Natural killer cell (primary cell): ENCODE results near the gene METTL22. TPM values are rescaled to one million over a fixed set of nuclear protein-coding genes. Genes with fewer than 3 reads are reported as not detected.

Source experiments
- ATAC-seq, 3 donors: fragments of 150-1000 bp in 2 of 3; fragments of 200-7000 bp in 1 of 3; cut with Tn5 transposase; 1 replicate in 1 of 3; 2 replicates in 2 of 3; pipeline ENCODE4 v1.10.0; 2021; ENCODE audit warnings: mild to moderate bottlenecking in 2 of 3, moderate library complexity in 2 of 3
- DNase-seq, 2 donors: peaks; one replicate each; pipeline versions ENCODE4 v3.0.0 to v3.0.0-alpha.2; 2013 to 2021; ENCODE audit warnings: mixed read lengths in 1 of 2
- H3K27ac ChIP-seq: one replicate; pipeline ENCODE4 v1.5.1; 2013; ENCODE audit warnings: mild to moderate bottlenecking, low read length
- H3K27me3 ChIP-seq: one replicate; pipeline ENCODE4 v1.6.1; 2013; ENCODE audit warnings: low read length; ENCODE audit not compliant: control insufficient read depth, insufficient read depth
- H3K36me3 ChIP-seq: one replicate; pipeline ENCODE4 v1.6.1; 2013; ENCODE audit warnings: low read length; ENCODE audit not compliant: control insufficient read depth, insufficient read depth
- H3K4me1 ChIP-seq: one replicate; pipeline ENCODE4 v1.6.1; 2013; ENCODE audit warnings: low read length; ENCODE audit not compliant: control insufficient read depth, insufficient read depth
- H3K4me3 ChIP-seq: one replicate; pipeline ENCODE4 v1.5.1; 2013; ENCODE audit warnings: low read length
- H3K9me3 ChIP-seq: one replicate; pipeline ENCODE4 v1.6.1; 2013; ENCODE audit warnings: low read length; ENCODE audit not compliant: control insufficient read depth, insufficient read depth
- H3K27ac Mint-ChIP-seq, 2 donors: one replicate each; pipeline ENCODE4 v1.8.0; 2022; ENCODE audit warnings: mild to moderate bottlenecking in 2 of 2, mixed read lengths in 2 of 2, moderate library complexity in 1 of 2
- H3K27me3 Mint-ChIP-seq, 2 donors: one replicate each; pipeline ENCODE4 v1.8.0; 2022; ENCODE audit warnings: low read depth in 2 of 2, mixed read lengths in 2 of 2
- H3K36me3 Mint-ChIP-seq: one replicate; pipeline ENCODE4 v1.8.0; 2022; ENCODE audit warnings: mixed read lengths
- H3K4me1 Mint-ChIP-seq, 2 donors: one replicate each; pipeline ENCODE4 v1.8.0; 2022; ENCODE audit warnings: mixed read lengths in 2 of 2
- H3K4me3 Mint-ChIP-seq: one replicate; pipeline ENCODE4 v1.8.0; 2022; ENCODE audit warnings: mild to moderate bottlenecking, moderate library complexity, mixed read lengths
- H3K9me3 Mint-ChIP-seq, 2 donors: one replicate each; pipeline ENCODE4 v1.8.0; 2022; ENCODE audit warnings: mixed read lengths in 2 of 2
- CTCF ChIP-seq: fragments of 200-600 bp; IDR thresholded peaks from one replicate; pipeline ENCODE4 v1.8.0; 2022; ENCODE audit warnings: antibody characterized with exemption
- WGBS: methylation state at CpG from one replicate; pipeline ENCODE4 v1.1.7; 2013; ENCODE audit warnings: missing lambda C conversion rate; ENCODE audit not compliant: insufficient coverage; 5-methylcytosine and 5-hydroxymethylcytosine counted together
- intact Hi-C: fragments of 100-400 bp; cut with micrococcal nuclease; formaldehyde crosslinking; loops from one replicate; pipeline ENCODE4 v1.14.2; 2022
- total RNA-seq, 4 donors: library from RNA; stranded (reverse); fragments of 120-200 nt in 1 of 4; gene quantifications; one replicate each; pipeline versions ENCODE4 v1.2.3 to v1.2.4, GENCODE V29; 2013 to 2022

METTL22 gene
- total RNA-seq, 3 donors from 2014 or later (not counting 1 experiment from before 2014, with no cell fraction given) = 27.1 to 45.8 (median 38.9) TPM

- ATAC-seq (no peak), DNase-seq (no peak)
- no peaks in the 10 kb centered on the region for H3K36me3 ChIP-seq
- Mint-ChIP-seq H3K4me1 (peaks cover 0 to 10% of the 10 kb centered on the region in 2 donors), H3K27ac (no peak overlapping the region), H3K9me3 (peaks cover 2 to 3% of the 10 kb centered on the region in 2 donors), H3K4me3 (no peak overlapping the region), H3K36me3 (no peaks in the 10 kb centered on the region), H3K27me3 (no peaks in the 10 kb centered on the region)
- H3K27ac ChIP-seq = no peak overlapping the region
- H3K27me3 ChIP-seq = no peaks in the 10 kb centered on the region
- no peak for TF ChIP-seq CTCF
- peaks cover 6% of the 10 kb centered on the region for H3K9me3 ChIP-seq
- intact Hi-C loops = no loop called here
- no peak overlapping the region for H3K4me3 ChIP-seq
- WGBS = 92% methylated on average over 9 of the region's 9 CpGs
- H3K4me1 ChIP-seq = no peaks in the 10 kb centered on the region
Observed at GRCh38 chr16:8682551-8683259, 61.2 kb downstream of the METTL22 start.

GRCh38 chr16:8683640-8684039, 62.1 kb downstream of the METTL22 start:
- H3K27ac Mint-ChIP-seq = no peak overlapping the region
- peaks cover 6% of the 10 kb centered on the region for H3K9me3 ChIP-seq
- no peaks in the 10 kb centered on the region for H3K36me3 Mint-ChIP-seq
- H3K4me1 ChIP-seq = no peaks in the 10 kb centered on the region
- no peak for TF ChIP-seq CTCF
- H3K36me3 ChIP-seq = no peaks in the 10 kb centered on the region
- no peak for DNase-seq
- H3K4me3 Mint-ChIP-seq = no peak overlapping the region
- H3K27ac ChIP-seq = no peak overlapping the region
- intact Hi-C loops = no loop called here
- no peak overlapping the region for H3K4me3 ChIP-seq
- ATAC-seq = no peak
- no peaks in the 10 kb centered on the region for H3K27me3 ChIP-seq
- H3K4me1 Mint-ChIP-seq = peaks cover 0 to 10% of the 10 kb centered on the region in 2 donors
- peaks cover 2 to 3% of the 10 kb centered on the region in 2 donors for H3K9me3 Mint-ChIP-seq
- WGBS = 81% methylated on average over 4 of the region's 4 CpGs
- no peaks in the 10 kb centered on the region for H3K27me3 Mint-ChIP-seq

- no peak overlapping the region for H3K4me3 ChIP-seq
- TF ChIP-seq CTCF = no peak
- Mint-ChIP-seq H3K4me1 (peaks cover 0 to 10% of the 10 kb centered on the region in 2 donors), H3K9me3 (peaks cover 5 to 7% of the 10 kb centered on the region in 2 donors), H3K36me3 (peaks cover 9% of the 10 kb centered on the region), H3K27ac (no peak overlapping the region), H3K4me3 (no peak overlapping the region), H3K27me3 (no peaks in the 10 kb centered on the region)
- H3K36me3 ChIP-seq = no peaks in the 10 kb centered on the region
- peaks cover 9% of the 10 kb centered on the region for H3K9me3 ChIP-seq
- no peak overlapping the region for H3K27ac ChIP-seq
- ATAC-seq (no peak), DNase-seq (no peak)
- WGBS = 100% methylated on average over 1 of the region's 3 CpGs
- no peaks in the 10 kb centered on the region for H3K27me3 ChIP-seq
- intact Hi-C loops = no loop called here
- H3K4me1 ChIP-seq = no peaks in the 10 kb centered on the region
Observed at GRCh38 chr16:8685617-8686016, 64.1 kb downstream of the METTL22 start.
